Duodenal mucosa (tissue), 2 donors: ENCODE results near the gene WDR86.
A peak's percentile ranks its signal among the peaks of the same experiment; 100 is the strongest.

ENCODE experiments used
- H3K27ac ChIP-seq: one replicate; pipeline ENCODE4 v1.7.0; 2013; ENCODE audit warnings: low read depth, low read length
- H3K27me3 ChIP-seq, 2 donors: one replicate each; pipeline ENCODE4 v1.7.0; 2013; ENCODE audit warnings: low read length in 2 of 2, control low read depth in 1 of 2; ENCODE audit not compliant: insufficient read depth in 2 of 2, control insufficient read depth in 1 of 2
- H3K36me3 ChIP-seq, 2 donors: one replicate each; pipeline ENCODE4 v1.7.0; 2013; ENCODE audit warnings: low read length in 2 of 2, control low read depth in 1 of 2; ENCODE audit not compliant: insufficient read depth in 2 of 2, control insufficient read depth in 1 of 2
- H3K4me1 ChIP-seq, 2 donors: one replicate each; pipeline ENCODE4 v1.7.0; 2013; ENCODE audit warnings: low read length in 2 of 2, control low read depth in 1 of 2; ENCODE audit not compliant: insufficient read depth in 2 of 2, control insufficient read depth in 1 of 2
- H3K4me3 ChIP-seq, 2 donors: one replicate each; pipeline ENCODE4 v1.7.0; 2013; ENCODE audit warnings: low read length in 2 of 2, low read depth in 1 of 2
- H3K9ac ChIP-seq, 2 donors: one replicate each; pipeline ENCODE4 v1.7.0; 2013; ENCODE audit warnings: low read length in 2 of 2, low read depth in 1 of 2
- H3K9me3 ChIP-seq, 2 donors: one replicate each; pipeline ENCODE4 v1.7.0; 2013; ENCODE audit warnings: low read length in 2 of 2, control low read depth in 1 of 2; ENCODE audit not compliant: control insufficient read depth in 1 of 2

WDR86 gene

DNA sequence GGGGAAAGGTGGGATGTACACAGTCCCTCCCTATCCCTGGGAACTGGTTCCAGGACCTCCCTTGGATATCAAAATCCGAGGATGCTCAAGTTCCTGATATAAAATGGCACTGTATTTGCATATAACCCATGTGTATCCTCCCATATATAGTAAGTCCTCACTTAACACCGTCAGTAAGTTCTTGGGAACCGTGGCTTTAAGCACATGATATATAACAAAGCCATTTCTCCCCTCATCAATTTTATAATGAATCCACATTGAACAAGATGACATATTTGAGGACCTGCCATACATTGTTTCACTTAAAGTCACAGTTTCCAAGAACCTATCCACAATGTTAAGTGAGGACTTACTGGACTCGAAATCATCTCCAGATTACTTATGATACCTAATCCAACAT is 24.7 kb upstream of the WDR86 start:
- H3K27me3 ChIP-seq: peaks cover 6 to 7% of the 10 kb centered on the region in 2 donors
- no peak overlapping the region for H3K9ac ChIP-seq
- no peaks in the 10 kb centered on the region for H3K9me3 ChIP-seq
- H3K27ac ChIP-seq: no peak overlapping the region
- no peak overlapping the region for H3K4me3 ChIP-seq
- H3K4me1 ChIP-seq: peaks cover 4 to 11% of the 10 kb centered on the region in 2 donors
- H3K36me3 ChIP-seq: no peaks in the 10 kb centered on the region

DNA sequence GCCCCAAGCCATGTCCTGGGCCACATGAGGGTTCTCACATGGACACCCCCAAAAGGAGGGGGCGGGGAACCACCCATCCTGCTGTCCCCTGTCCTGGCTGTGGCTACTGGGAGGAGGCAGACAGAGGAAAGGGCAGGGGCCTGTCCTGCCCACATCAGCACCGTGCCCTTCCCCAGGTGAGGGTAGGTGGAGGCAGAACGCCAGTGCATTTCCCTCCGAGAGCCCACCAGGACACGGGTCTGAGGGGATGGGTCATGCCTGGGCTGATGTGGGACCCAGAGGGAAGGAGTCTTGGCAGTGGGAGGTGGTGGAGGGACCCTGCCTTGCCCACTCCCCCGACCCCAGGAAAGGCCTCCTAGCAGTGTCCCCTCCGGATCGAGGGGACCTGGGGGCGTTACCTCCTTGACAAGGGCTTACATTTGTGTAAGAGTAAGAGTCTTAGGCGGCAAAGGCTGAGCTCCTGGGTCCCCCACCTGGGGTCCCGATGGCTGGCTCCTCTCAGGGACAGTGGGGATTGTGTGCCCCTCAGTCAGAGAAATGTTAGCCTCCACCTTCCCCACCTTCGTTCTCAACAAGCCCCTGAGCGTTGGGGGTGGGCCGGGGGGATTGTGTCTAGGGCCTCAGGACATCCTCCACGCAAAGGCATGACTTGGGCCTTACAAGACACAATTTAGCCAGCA is 24.0 kb upstream of the WDR86 start:
- Histone ChIP-seq H3K9ac (no peak overlapping the region), H3K36me3 (no peaks in the 10 kb centered on the region), H3K27ac (no peak overlapping the region), H3K27me3 (peaks cover 0 to under 1% of the 10 kb centered on the region in 2 donors), H3K4me1 (peaks cover 7 to 16% of the 10 kb centered on the region in 2 donors), H3K9me3 (no peaks in the 10 kb centered on the region), H3K4me3 (no peak overlapping the region)

GRCh38 chr7:151432658-151433521 is 23.1 kb upstream of the WDR86 start:
- peaks cover 7 to 16% of the 10 kb centered on the region in 2 donors for H3K4me1 ChIP-seq
- H3K36me3 ChIP-seq: no peaks in the 10 kb centered on the region
- H3K27ac ChIP-seq: no peak overlapping the region
- H3K9ac ChIP-seq: no peak overlapping the region
- no peaks in the 10 kb centered on the region for H3K9me3 ChIP-seq
- no peak overlapping the region for H3K4me3 ChIP-seq
- H3K27me3 ChIP-seq: no peaks in the 10 kb centered on the region

GRCh38 chr7:151431768-151432311 is 22.0 kb upstream of the WDR86 start:
- Histone ChIP-seq H3K27ac (no peak overlapping the region), H3K27me3 (no peaks in the 10 kb centered on the region), H3K4me3 (no peak overlapping the region), H3K4me1 (peaks cover 13 to 24% of the 10 kb centered on the region in 2 donors), H3K36me3 (no peaks in the 10 kb centered on the region), H3K9me3 (no peaks in the 10 kb centered on the region), H3K9ac (no peak overlapping the region)

- H3K27me3 ChIP-seq: no peaks in the 10 kb centered on the region
- H3K9me3 ChIP-seq: no peaks in the 10 kb centered on the region
- no peak overlapping the region for H3K4me3 ChIP-seq
- peaks cover 14 to 26% of the 10 kb centered on the region in 2 donors for H3K4me1 ChIP-seq
- no peak overlapping the region for H3K27ac ChIP-seq
- no peaks in the 10 kb centered on the region for H3K36me3 ChIP-seq
- no peak overlapping the region for H3K9ac ChIP-seq
Measured at GRCh38 chr7:151431281-151431767, 21.5 kb upstream of the WDR86 start.

GRCh38 chr7:151430391-151431205 is 20.8 kb upstream of the WDR86 start:
- no peak overlapping the region for H3K4me3 ChIP-seq
- no peak overlapping the region for H3K27ac ChIP-seq
- no peak overlapping the region for H3K9ac ChIP-seq
- no peaks in the 10 kb centered on the region for H3K36me3 ChIP-seq
- no peaks in the 10 kb centered on the region for H3K27me3 ChIP-seq
- H3K9me3 ChIP-seq: no peaks in the 10 kb centered on the region
- H3K4me1 ChIP-seq: peaks cover 14 to 27% of the 10 kb centered on the region in 2 donors

DNA sequence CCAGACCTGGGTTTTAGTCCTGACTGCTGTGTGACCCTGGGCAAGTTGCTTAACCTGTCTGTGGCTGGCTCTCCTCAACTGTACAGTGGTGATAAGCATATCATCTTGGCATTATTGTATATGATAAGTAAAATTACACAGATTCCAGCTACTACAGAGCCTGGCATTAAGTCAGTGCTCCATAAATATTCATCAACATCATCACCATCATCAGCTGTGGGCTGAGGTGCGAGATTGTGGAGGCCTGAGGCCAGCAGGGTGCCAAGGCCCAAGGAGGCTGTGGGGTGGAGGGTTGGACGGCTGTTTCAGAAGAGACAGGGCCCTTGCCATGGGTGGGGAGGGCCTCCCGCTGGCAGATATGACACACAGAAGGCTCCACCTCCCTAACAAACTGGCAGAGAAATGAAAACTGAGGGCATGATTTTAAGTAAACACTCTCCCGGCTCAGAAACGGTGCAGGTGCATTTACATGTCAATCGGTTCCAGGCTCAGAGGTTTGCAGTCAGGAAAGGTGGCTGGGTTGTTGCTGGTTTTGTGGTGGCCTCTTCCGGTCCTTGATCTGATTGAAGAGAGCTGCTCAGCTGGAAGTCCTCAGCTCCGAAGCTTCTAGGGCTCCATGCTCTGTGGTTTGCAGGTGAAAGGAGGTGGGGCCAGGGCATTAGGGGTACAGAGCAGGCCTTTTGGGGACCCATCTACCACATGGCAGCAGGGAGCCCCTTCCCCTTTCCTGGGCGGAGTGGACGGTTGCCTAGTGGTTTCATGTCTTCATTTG is 19.9 kb upstream of the WDR86 start:
- H3K9ac ChIP-seq: peak overlapping the region in 1 of 2 donors; percentile 25
- no peaks in the 10 kb centered on the region for H3K27me3 ChIP-seq
- no peaks in the 10 kb centered on the region for H3K9me3 ChIP-seq
- peaks cover 14 to 28% of the 10 kb centered on the region in 2 donors for H3K4me1 ChIP-seq
- no peaks in the 10 kb centered on the region for H3K36me3 ChIP-seq
- H3K27ac ChIP-seq: no peak overlapping the region
- H3K4me3 ChIP-seq: peak overlapping the region in 1 of 2 donors; percentile 3

DNA sequence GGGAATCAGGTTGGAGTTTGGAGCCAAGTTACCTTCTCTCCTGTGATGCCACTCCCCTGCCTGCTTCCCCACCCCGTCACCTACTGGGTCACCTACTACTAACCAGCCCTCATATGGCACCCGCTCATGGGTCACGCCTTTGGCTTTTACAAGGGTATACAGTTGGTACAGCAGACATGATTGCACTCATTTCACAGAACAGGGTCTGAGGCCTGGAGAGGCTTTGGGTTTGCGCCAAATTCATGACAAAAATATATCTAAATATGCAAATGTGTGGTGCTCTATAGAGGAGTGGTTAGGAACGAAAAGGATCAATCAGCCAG is 19.4 kb upstream of the WDR86 start:
- Histone ChIP-seq H3K9ac (no peak overlapping the region), H3K4me1 (peaks cover 14 to 28% of the 10 kb centered on the region in 2 donors), H3K27ac (peak overlapping the region; percentile 1), H3K27me3 (no peaks in the 10 kb centered on the region), H3K4me3 (no peak overlapping the region), H3K36me3 (no peaks in the 10 kb centered on the region), H3K9me3 (no peaks in the 10 kb centered on the region)
